Activated gamma-delta T cell (primary cell): ENCODE results near the gene POC1B.
A peak's percentile ranks its signal among the peaks of the same experiment; 100 is the strongest.

Source experiments
- DNase-seq: peaks from one replicate; lab custom pipeline; 2025; lab: John Stamatoyannopoulos, UW
- total RNA-seq, 2 donors: gene quantifications; one replicate each; lab custom pipeline; 2026; lab: John Stamatoyannopoulos, UW

Gene POC1B
- total RNA-seq = 27.1 to 29.5 reads per million in 2 donors

- DNase-seq = peak; percentile 41
Observed at GRCh38 chr12:89525824-89526770, at the start of gene POC1B. Gene POC1B, minus strand, starts transcription at chr12:89526047. Its CDS starts 152 bp downstream, at chr12:89525895.

- no peak for DNase-seq
Observed at GRCh38 chr12:89575374-89575773, 49.5 kb upstream of the POC1B start.

- no peak for DNase-seq
Observed at GRCh38 chr12:89574736-89575208, 48.9 kb upstream of the POC1B start.

GRCh38 chr12:89573051-89573810, 47.4 kb upstream of the POC1B start:
- no peak for DNase-seq

GRCh38 chr12:89571491-89572195, 45.8 kb upstream of the POC1B start:
- DNase-seq = no peak

GRCh38 chr12:89568484-89568883, 42.6 kb upstream of the POC1B start:
- DNase-seq = no peak

- no peak for DNase-seq
Observed at GRCh38 chr12:89567691-89568239, 41.9 kb upstream of the POC1B start.

GRCh38 chr12:89566615-89567014, 40.8 kb upstream of the POC1B start:
- DNase-seq = no peak

- no peak for DNase-seq
Observed at GRCh38 chr12:89565002-89565401, 39.2 kb upstream of the POC1B start.

- no peak for DNase-seq
Observed at GRCh38 chr12:89559753-89560152, 33.9 kb upstream of the POC1B start.

GRCh38 chr12:89556976-89557375, 31.1 kb upstream of the POC1B start:
- DNase-seq = no peak

GRCh38 chr12:89552376-89552775, 26.5 kb upstream of the POC1B start:
- DNase-seq = no peak

GRCh38 chr12:89551747-89552146, 25.9 kb upstream of the POC1B start:
- no peak for DNase-seq

GRCh38 chr12:89547101-89547500, 21.3 kb upstream of the POC1B start:
- no peak for DNase-seq

- no peak for DNase-seq
Observed at GRCh38 chr12:89546151-89546550, 20.3 kb upstream of the POC1B start.

GRCh38 chr12:89544681-89545184, 18.9 kb upstream of the POC1B start:
- no peak for DNase-seq

GRCh38 chr12:89544022-89544421, 18.2 kb upstream of the POC1B start:
- DNase-seq = no peak

- no peak for DNase-seq
Observed at GRCh38 chr12:89542912-89543592, 17.2 kb upstream of the POC1B start.

- no peak for DNase-seq
Observed at GRCh38 chr12:89542236-89542635, 16.4 kb upstream of the POC1B start.

GRCh38 chr12:89540586-89540985, 14.7 kb upstream of the POC1B start:
- DNase-seq = no peak
